HepG2 (cell line): ENCODE data around the gene PKD2L1. TPM values are rescaled to one million over a fixed set of nuclear protein-coding genes. Genes with fewer than 3 reads are reported as not detected.
"Not testable (repeated sequence)": the region's sequence is repeated elsewhere in the genome, so short reads cannot be mapped to it uniquely, and the experiment has no call there.

Source experiments
- ATAC-seq: fragments of 200-7000 bp; cut with Tn5 transposase; 3 replicates; pipeline ENCODE4 v1.9.1; 2020; ENCODE audit warnings: mild to moderate bottlenecking, moderate library complexity
- BruUV-seq: library from RNA; stranded (reverse); fragments of 400-500 nt; replicated peaks from 2 replicates; lab custom pipeline; 2021; lab: Mats Ljungman, UMichigan
- CTCF ChIA-PET: fragments of 300-600 bp; formaldehyde crosslinking; extraction: SDS; loops from one replicate; lab custom pipeline; 2021; ENCODE audit warnings: low total read pairs, inconsistent platforms, low intra/inter-chr PET ratio; lab: Yijun Ruan, JAX
- POLR2A ChIA-PET: fragments of 350-600 bp; sonication (Branson Sonifier 250); formaldehyde crosslinking; loops from one replicate; lab custom pipeline; 2020; ENCODE audit warnings: antibody characterized with exemption, inconsistent platforms; lab: Yijun Ruan, JAX
- DNase-seq: peaks from one replicate; pipeline ENCODE4 v3.0.0-alpha.2; 2015; ENCODE audit warnings: low spot score
- FAIRE-seq: peaks from 3 replicates; lab custom pipeline; 2011; peaks lifted over from hg19 to GRCh38; lab: Jason Lieb, UNC
- H2AFZ ChIP-seq: one replicate; pipeline ENCODE4 v1.6.1; 2011; ENCODE audit warnings: low read length, inconsistent platforms
- H3K27ac ChIP-seq: fragments of 300-600 bp; 3 replicates; pipeline ENCODE4 v1.8.0; 2011; ENCODE audit warnings: mixed run types, mild to moderate bottlenecking, mixed read lengths, low read length, inconsistent platforms; ENCODE audit not compliant: insufficient read depth; ENCODE audit errors: extremely low read length
- H3K27me3 ChIP-seq, 2 experiments: fragments of 200-600 bp in 1 of 2; 2 replicates in 1 of 2; 3 replicates in 1 of 2; pipeline versions ENCODE4 v1.6.0 to v1.8.0; 2011; ENCODE audit warnings: low read length in 2 of 2, mild to moderate bottlenecking in 2 of 2, moderate library complexity in 2 of 2, inconsistent platforms in 1 of 2; ENCODE audit not compliant: insufficient read depth in 2 of 2, control insufficient read depth in 1 of 2
- H3K36me3 ChIP-seq, 2 experiments: fragments of 200-600 bp in 1 of 2; replicated peaks in 1 of 2; 2 replicates in 1 of 2; 3 replicates in 1 of 2; pipeline versions ENCODE4 v1.5.1 to v1.8.0; 2011; ENCODE audit warnings: low read length in 2 of 2, inconsistent platforms in 1 of 2; ENCODE audit not compliant: insufficient read depth in 2 of 2, control insufficient read depth in 1 of 2
- H3K4me1 ChIP-seq: 2 replicates; pipeline ENCODE4 v1.5.1; 2012; ENCODE audit warnings: low read length, inconsistent platforms; ENCODE audit not compliant: insufficient read depth
- H3K4me2 ChIP-seq: 2 replicates; pipeline ENCODE4 v1.6.0; 2011; ENCODE audit warnings: low read depth, low read length, inconsistent platforms
- H3K4me3 ChIP-seq, 3 experiments: fragments of 200-600 bp in 1 of 3; sonication (generic), shearing (Covaris generic) in 1 of 3; replicated peaks in 1 of 3; 2 replicates each; pipeline ENCODE4 v1.5.1; 2011 to 2016; ENCODE audit warnings: low read length in 3 of 3, inconsistent platforms in 2 of 3, low read depth in 2 of 3, mild to moderate bottlenecking in 2 of 3, control low read depth in 1 of 3, mixed read lengths in 1 of 3; ENCODE audit not compliant: insufficient read depth in 1 of 3
- H3K79me2 ChIP-seq: one replicate; pipeline ENCODE4 v1.6.1; 2011; ENCODE audit warnings: low read length, inconsistent platforms; ENCODE audit not compliant: insufficient read depth
- H3K9ac ChIP-seq: 2 replicates; pipeline ENCODE4 v1.6.0; 2011; ENCODE audit warnings: mild to moderate bottlenecking, low read depth, low read length, inconsistent platforms; ENCODE audit not compliant: insufficient read depth
- H3K9me3 ChIP-seq: 2 replicates; pipeline ENCODE4 v1.5.1; 2012; ENCODE audit warnings: mild to moderate bottlenecking, low read length
- H4K20me1 ChIP-seq: 2 replicates; pipeline ENCODE4 v1.6.0; 2011; ENCODE audit warnings: inconsistent platforms, mild to moderate bottlenecking, low read length, moderate library complexity; ENCODE audit not compliant: insufficient read depth
- ARNT ChIP-seq: fragments of 450-650 bp; IDR thresholded peaks from 2 replicates; pipeline ENCODE4 v1.6.1; 2017
- HNRNPL ChIP-seq: fragments of 200-400 bp; formaldehyde crosslinking; IDR thresholded peaks from 2 replicates; pipeline ENCODE4 v1.6.1; 2017; ENCODE audit warnings: mild to moderate bottlenecking, low read depth, low read length
- HOXA9 ChIP-seq: sonication (generic); formaldehyde crosslinking; IDR thresholded peaks from 2 replicates; pipeline ENCODE4 v1.8.1; 2022; ENCODE audit warnings: missing genetic modification reagents, mild to moderate bottlenecking, moderate library complexity, borderline replicate concordance
- JDP2 ChIP-seq: sonication (generic); formaldehyde crosslinking; IDR thresholded peaks from 2 replicates; pipeline ENCODE4 v1.8.1; 2022; ENCODE audit warnings: missing genetic modification reagents, borderline replicate concordance
- KDM1A ChIP-seq: IDR thresholded peaks from 2 replicates; pipeline ENCODE4 v1.6.1; 2016; ENCODE audit warnings: missing compliant biosample characterization
- PITX1 ChIP-seq: sonication (generic); formaldehyde crosslinking; IDR thresholded peaks from 2 replicates; pipeline ENCODE4 v1.5.1; 2020; ENCODE audit warnings: mild to moderate bottlenecking, missing genetic modification reagents
- TEAD3 ChIP-seq: optimal IDR thresholded peaks from 2 replicates; pipeline ENCODE3; 2016; ENCODE audit warnings: borderline replicate concordance
- ZMAT3 ChIP-seq: sonication (generic); formaldehyde crosslinking; conservative IDR thresholded peaks from 2 replicates; pipeline ENCODE4 v1.7.0; 2021; ENCODE audit warnings: missing genetic modification reagents
- ZNF138 ChIP-seq: sonication (generic); formaldehyde crosslinking; IDR thresholded peaks from 2 replicates; pipeline ENCODE4 v1.5.0; 2020; ENCODE audit warnings: mild to moderate bottlenecking, low read depth, missing genetic modification reagents
- ZNF20 ChIP-seq: sonication (generic); formaldehyde crosslinking; IDR thresholded peaks from 2 replicates; pipeline ENCODE4 v1.4.0; 2020; ENCODE audit warnings: mild to moderate bottlenecking, moderate library complexity, missing genetic modification reagents
- ZNF382 ChIP-seq: sonication (generic); formaldehyde crosslinking; IDR thresholded peaks from 2 replicates; pipeline ENCODE4 v1.5.0; 2020; ENCODE audit warnings: missing genetic modification reagents, mild to moderate bottlenecking, borderline replicate concordance
- ZNF589 ChIP-seq: sonication (generic); formaldehyde crosslinking; conservative IDR thresholded peaks from 2 replicates; pipeline ENCODE4 v1.8.0; 2022; ENCODE audit warnings: mild to moderate bottlenecking, moderate library complexity, missing genetic modification reagents
- ZNF816 ChIP-seq: sonication (generic); formaldehyde crosslinking; IDR thresholded peaks from 2 replicates; pipeline ENCODE4 v1.8.0; 2022; ENCODE audit warnings: missing genetic modification reagents, mild to moderate bottlenecking, borderline replicate concordance
- WGBS: methylation state at CpG from one replicate; pipeline ENCODE4 v1.1.6; 2017; ENCODE audit warnings: low lambda C conversion rate; 5-methylcytosine and 5-hydroxymethylcytosine counted together
- in situ Hi-C: cut with HindIII; loops from 2 replicates; pipeline ENCODE4 v1.10.0; 2017; ENCODE audit warnings: low pct_unique_long_range_greater_than_20kb; ENCODE audit not compliant: extremely low pct_ligation_motif_present
- intact Hi-C: fragments of 100-400 bp; cut with micrococcal nuclease; formaldehyde crosslinking; loops from one replicate; pipeline ENCODE4 v1.10.0; 2022; ENCODE audit not compliant: unreplicated experiment
- polyA plus RNA-seq, 8 experiments: library from polyadenylated mRNA; depleted of rRNA in 3 of 8; stranded (reverse) in 7 of 8; unstranded in 1 of 8; fragments of >200 nt; fragmentation: Illumina TruSeq in 4 of 8; extraction: Trizol in 4 of 8; gene quantifications; 2 replicates each; pipeline versions ENCODE4 v1.2.1 to v1.2.3, GENCODE V29; 2011 to 2016; ENCODE audit warnings: low read depth in 4 of 8, missing spikeins in 1 of 8, mixed read lengths in 1 of 8; ENCODE audit not compliant: insufficient read depth in 1 of 8
- total RNA-seq, 5 experiments: library from RNA; depleted of rRNA; stranded (reverse); fragments of >200 nt; fragmentation: Illumina TruSeq; extraction: Trizol; gene quantifications; 2 replicates each; pipeline ENCODE4 v1.2.3, GENCODE V29; 2016; ENCODE audit warnings: low read depth in 1 of 5
- TF ChIP-seq, protein P1 (sequence below): sonication (generic); formaldehyde crosslinking; IDR thresholded peaks from 2 replicates; pipeline ENCODE4 v1.8.0; 2022; ENCODE audit warnings: mild to moderate bottlenecking, missing genetic modification reagents
- TF ChIP-seq, protein P2 (sequence below): sonication (generic); formaldehyde crosslinking; IDR thresholded peaks from 2 replicates; pipeline ENCODE4 v1.4.0; 2020; ENCODE audit warnings: missing genetic modification reagents

Gene PKD2L1
- total and polyA plus RNA-seq, 2 of the 13 experiments (the other 11 are each of a cell fraction or from before 2014, with no cell fraction given): 0.07 to 0.15 TPM

- Histone ChIP-seq H4K20me1 (no peaks in the 10 kb centered on the region; the same call in 1 of the 2 replicates), H3K36me3 (peaks cover 0 to 7% of the 10 kb centered on the region in 2 experiments; a peak in 3 of 5 replicates), H3K79me2 (peaks cover 23% of the 10 kb centered on the region), H3K4me3 (no peak overlapping the region), H3K27ac (no peak overlapping the region), H3K9ac (no peak overlapping the region), H2AFZ (no peak overlapping the region), H3K9me3 (no peaks in the 10 kb centered on the region), H3K27me3 (peaks cover 0 to 4% of the 10 kb centered on the region in 2 experiments; a peak in 1 of 5 replicates), H3K4me1 (peaks cover 12% of the 10 kb centered on the region; the same call in 1 of the 2 replicates), H3K4me2 (no peak overlapping the region)
- BruUV-seq: no TSS peak
- no peak for TF ChIP-seq ARNT
- TF ChIP-seq, protein P1, sequence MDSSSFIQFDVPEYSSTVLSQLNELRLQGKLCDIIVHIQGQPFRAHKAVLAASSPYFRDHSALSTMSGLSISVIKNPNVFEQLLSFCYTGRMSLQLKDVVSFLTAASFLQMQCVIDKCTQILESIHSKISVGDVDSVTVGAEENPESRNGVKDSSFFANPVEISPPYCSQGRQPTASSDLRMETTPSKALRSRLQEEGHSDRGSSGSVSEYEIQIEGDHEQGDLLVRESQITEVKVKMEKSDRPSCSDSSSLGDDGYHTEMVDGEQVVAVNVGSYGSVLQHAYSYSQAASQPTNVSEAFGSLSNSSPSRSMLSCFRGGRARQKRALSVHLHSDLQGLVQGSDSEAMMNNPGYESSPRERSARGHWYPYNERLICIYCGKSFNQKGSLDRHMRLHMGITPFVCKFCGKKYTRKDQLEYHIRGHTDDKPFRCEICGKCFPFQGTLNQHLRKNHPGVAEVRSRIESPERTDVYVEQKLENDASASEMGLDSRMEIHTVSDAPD (CRISPR knock-in tag): no peak
- no peak for TF ChIP-seq ZNF382
- no peak for TF ChIP-seq HNRNPL
- TF ChIP-seq ZNF816: no peak
- TF ChIP-seq ZNF138 (CRISPR knock-in tag): no peak
- no peak for TF ChIP-seq ZNF20
- TF ChIP-seq ZMAT3 (CRISPR knock-in tag): no peak
- TF ChIP-seq, protein P2, sequence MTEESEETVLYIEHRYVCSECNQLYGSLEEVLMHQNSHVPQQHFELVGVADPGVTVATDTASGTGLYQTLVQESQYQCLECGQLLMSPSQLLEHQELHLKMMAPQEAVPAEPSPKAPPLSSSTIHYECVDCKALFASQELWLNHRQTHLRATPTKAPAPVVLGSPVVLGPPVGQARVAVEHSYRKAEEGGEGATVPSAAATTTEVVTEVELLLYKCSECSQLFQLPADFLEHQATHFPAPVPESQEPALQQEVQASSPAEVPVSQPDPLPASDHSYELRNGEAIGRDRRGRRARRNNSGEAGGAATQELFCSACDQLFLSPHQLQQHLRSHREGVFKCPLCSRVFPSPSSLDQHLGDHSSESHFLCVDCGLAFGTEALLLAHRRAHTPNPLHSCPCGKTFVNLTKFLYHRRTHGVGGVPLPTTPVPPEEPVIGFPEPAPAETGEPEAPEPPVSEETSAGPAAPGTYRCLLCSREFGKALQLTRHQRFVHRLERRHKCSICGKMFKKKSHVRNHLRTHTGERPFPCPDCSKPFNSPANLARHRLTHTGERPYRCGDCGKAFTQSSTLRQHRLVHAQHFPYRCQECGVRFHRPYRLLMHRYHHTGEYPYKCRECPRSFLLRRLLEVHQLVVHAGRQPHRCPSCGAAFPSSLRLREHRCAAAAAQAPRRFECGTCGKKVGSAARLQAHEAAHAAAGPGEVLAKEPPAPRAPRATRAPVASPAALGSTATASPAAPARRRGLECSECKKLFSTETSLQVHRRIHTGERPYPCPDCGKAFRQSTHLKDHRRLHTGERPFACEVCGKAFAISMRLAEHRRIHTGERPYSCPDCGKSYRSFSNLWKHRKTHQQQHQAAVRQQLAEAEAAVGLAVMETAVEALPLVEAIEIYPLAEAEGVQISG: no peak
- TF ChIP-seq JDP2 (CRISPR knock-in tag): no peak
- TF ChIP-seq HOXA9: no peak
- TF ChIP-seq PITX1: no peak
- no peak for TF ChIP-seq TEAD3 (CRISPR knock-in tag)
- TF ChIP-seq ZNF589 (CRISPR knock-in tag): no peak
- TF ChIP-seq KDM1A (CRISPR knock-in tag): no peak
- no peak for ATAC-seq
- POLR2A ChIA-PET: interaction anchor here (6.4 kb wide), 1 partner anchor 32 kb away, joined by 287 read pairs; the partner anchor contains the start of gene SCD
- intact Hi-C loops (loop anchor here (10.0 kb wide), 1 partner anchor 47 kb away; no protein-coding TSS in a partner anchor), in situ Hi-C loops (no loop called here)
- no peak for DNase-seq
- FAIRE-seq: no peak
- WGBS: 97% methylated on average over 5 of the region's 5 CpGs
- CTCF ChIA-PET: no interaction called here
Observed at GRCh38 chr10:100377830-100378229, 47.8 kb upstream of the PKD2L1 start.

GRCh38 chr10:100376656-100377055 is 46.6 kb upstream of the PKD2L1 start:
- H2AFZ ChIP-seq, H3K27ac ChIP-seq, DNase-seq, ATAC-seq, H3K9ac ChIP-seq, in situ Hi-C loops, CTCF ChIA-PET, H3K27me3 ChIP-seq, H3K36me3 ChIP-seq, H4K20me1 ChIP-seq, FAIRE-seq, BruUV-seq, H3K4me3 ChIP-seq, H3K9me3 ChIP-seq: not testable (repeated sequence)
- POLR2A ChIA-PET: interaction anchor here (6.4 kb wide), 1 partner anchor 31 kb away, joined by 287 read pairs; the partner anchor contains the start of gene SCD
- Histone ChIP-seq H3K4me2 (peak overlapping the region; percentile 38; the same call in 1 of the 2 replicates), H3K79me2 (peaks cover 30% of the 10 kb centered on the region), H3K4me1 (peaks cover 24% of the 10 kb centered on the region)
- intact Hi-C loops: loop anchor here (10.0 kb wide), 1 partner anchor 48 kb away; no protein-coding TSS in a partner anchor
- 88% methylated on average over 5 of the region's 6 CpGs for WGBS
